Astrocyte of the spinal cord (primary cell): ENCODE results near the gene TMCO6.
"Not testable (repeated sequence)": the region's sequence is repeated elsewhere in the genome, so short reads cannot be mapped to it uniquely, and the experiment has no call there.

Source experiments
- DNase-seq: peaks from one replicate; pipeline ENCODE4 v3.0.0; 2011; ENCODE audit warnings: low read depth, low spot score
- H3K4me3 ChIP-seq: 2 replicates; pipeline ENCODE4 v1.5.1; 2011; ENCODE audit warnings: low read depth, mild to moderate bottlenecking, low read length, moderate library complexity
- in situ Hi-C: cut with HindIII; loops from 2 replicates; pipeline ENCODE4 v1.10.0; 2017; ENCODE audit warnings: low sequenced_read_pairs
- TF ChIP-seq, protein P1 (sequence below): IDR thresholded peaks from 2 replicates; pipeline ENCODE4 v1.5.1; 2012; ENCODE audit warnings: low read depth, mild to moderate bottlenecking, low read length, inconsistent platforms

TMCO6 gene

DNA sequence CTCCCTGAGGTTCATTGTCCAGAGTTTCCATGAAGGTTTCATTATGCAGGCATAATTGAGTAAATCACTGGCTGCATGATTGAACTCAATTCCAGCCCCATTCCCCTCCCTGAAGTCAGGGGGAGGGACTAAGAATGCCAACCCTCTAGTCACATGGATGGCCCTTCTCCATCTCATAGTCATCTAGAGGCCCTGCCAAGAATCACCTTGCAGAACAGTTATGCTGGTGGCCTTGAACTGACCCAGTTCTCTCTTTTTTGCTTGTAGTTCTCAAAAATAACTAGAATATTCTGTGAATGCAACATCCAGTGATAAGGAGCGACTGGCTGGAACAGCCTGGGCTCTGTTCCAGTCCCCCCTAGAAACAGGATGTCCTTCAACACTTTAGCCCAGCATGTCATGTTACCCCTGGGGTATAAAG is 42.9 kb upstream of the TMCO6 start:
- no peak overlapping the region for H3K4me3 ChIP-seq
- DNase-seq, result no peak
- in situ Hi-C loops, result no loop called here
- TF ChIP-seq, protein P1, sequence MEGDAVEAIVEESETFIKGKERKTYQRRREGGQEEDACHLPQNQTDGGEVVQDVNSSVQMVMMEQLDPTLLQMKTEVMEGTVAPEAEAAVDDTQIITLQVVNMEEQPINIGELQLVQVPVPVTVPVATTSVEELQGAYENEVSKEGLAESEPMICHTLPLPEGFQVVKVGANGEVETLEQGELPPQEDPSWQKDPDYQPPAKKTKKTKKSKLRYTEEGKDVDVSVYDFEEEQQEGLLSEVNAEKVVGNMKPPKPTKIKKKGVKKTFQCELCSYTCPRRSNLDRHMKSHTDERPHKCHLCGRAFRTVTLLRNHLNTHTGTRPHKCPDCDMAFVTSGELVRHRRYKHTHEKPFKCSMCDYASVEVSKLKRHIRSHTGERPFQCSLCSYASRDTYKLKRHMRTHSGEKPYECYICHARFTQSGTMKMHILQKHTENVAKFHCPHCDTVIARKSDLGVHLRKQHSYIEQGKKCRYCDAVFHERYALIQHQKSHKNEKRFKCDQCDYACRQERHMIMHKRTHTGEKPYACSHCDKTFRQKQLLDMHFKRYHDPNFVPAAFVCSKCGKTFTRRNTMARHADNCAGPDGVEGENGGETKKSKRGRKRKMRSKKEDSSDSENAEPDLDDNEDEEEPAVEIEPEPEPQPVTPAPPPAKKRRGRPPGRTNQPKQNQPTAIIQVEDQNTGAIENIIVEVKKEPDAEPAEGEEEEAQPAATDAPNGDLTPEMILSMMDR, result no peak

DNA sequence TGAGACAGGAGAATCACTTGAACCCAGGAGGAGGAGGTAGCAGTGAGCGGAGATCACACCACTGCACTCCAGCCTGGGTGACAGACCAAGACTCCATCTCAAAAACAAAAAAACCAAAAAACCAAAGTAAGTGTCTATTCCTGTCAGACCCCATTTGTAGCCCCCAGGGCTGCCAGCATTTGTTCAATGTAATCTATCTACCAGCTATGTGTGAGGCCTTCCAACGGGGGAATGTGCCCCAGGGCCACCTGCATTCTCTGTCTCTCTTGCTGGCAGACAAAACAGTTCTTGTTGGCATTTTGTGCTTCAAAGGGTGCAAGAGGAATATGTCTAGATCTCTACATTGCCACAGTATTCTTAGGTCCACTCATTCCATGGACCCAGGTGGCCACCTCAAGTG is 40.4 kb upstream of the TMCO6 start:
- TF ChIP-seq, protein P1, result no peak
- in situ Hi-C loops, result no loop called here
- H3K4me3 ChIP-seq, result no peak overlapping the region
- DNase-seq, result no peak

DNA sequence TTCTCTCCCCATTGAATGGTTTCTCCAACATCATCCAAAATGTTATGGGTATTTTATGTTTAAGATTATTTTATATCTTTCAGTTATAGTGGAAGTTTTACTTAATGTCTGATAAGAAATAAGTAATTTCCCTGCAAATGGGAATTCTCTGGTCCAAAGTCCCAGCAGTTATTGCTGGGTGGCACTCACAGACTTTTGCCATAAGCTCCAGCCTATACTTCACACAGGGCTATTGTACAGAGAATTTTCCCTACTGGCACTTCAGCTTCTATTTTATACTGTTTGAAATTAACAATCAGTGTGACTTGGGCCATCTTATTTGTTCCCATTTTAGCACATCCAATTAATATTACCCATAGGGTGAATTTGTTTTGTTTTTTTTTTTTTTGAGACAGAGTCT is 39.2 kb upstream of the TMCO6 start:
- in situ Hi-C loops, result no loop called here
- TF ChIP-seq, protein P1, result no peak
- no peak for DNase-seq
- H3K4me3 ChIP-seq, result no peak overlapping the region

DNA sequence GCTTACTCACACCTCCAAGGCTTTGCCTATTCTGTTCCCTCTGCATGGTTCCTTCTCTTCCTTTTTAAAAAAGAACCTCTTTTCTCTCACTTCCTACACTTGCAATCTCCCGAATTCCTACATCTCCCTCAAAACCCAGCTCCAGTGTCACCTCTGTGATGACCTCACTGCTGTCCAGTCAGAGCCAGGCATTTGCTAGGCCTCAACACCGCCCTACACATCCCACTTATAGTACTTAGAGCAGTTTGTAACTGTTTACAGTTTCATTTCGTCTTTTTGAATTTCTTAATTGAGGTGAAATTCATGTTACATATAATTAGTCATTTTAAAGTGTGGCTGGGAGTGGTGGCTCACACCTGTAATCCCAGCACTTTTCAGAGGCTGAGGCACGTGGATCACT is 37.1 kb upstream of the TMCO6 start:
- no peak for DNase-seq
- TF ChIP-seq, protein P1, result no peak
- in situ Hi-C loops, result no loop called here
- no peak overlapping the region for H3K4me3 ChIP-seq

DNA sequence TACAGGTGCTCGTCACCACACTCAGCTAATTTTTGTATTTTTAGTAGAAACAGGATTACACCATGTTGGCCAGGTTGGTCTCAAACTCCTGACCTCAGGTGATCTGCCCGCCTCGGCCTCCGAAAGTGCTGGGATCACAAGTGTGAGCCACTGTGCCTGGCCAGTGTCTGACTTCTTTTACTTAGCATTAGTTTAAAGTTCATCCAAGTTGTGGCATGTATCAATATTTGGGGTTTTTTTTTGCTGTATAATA is 35.9 kb upstream of the TMCO6 start:
- DNase-seq, H3K4me3 ChIP-seq, in situ Hi-C loops: not testable (repeated sequence)

DNA sequence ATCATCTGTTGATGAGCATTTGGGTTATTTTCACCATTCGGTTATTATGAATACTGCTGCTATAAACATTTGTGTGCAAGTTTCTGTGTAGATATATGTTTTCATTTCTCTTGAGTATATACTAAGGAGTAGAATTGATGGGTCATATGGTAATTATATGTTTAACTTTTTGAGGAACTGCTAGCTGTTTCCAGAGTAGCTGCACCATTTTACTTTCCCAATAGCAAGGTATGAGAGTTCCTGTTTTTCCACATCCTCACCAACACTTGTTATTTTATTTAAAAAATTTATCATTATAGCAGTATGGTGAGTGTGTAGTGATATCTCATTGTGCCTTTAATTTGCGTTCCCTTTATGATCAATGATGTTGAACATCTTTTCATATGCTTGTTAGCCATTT is 35.5 kb upstream of the TMCO6 start:
- H3K4me3 ChIP-seq, result no peak overlapping the region
- DNase-seq, result no peak
- TF ChIP-seq, protein P1, result no peak
- in situ Hi-C loops, result no loop called here

DNA sequence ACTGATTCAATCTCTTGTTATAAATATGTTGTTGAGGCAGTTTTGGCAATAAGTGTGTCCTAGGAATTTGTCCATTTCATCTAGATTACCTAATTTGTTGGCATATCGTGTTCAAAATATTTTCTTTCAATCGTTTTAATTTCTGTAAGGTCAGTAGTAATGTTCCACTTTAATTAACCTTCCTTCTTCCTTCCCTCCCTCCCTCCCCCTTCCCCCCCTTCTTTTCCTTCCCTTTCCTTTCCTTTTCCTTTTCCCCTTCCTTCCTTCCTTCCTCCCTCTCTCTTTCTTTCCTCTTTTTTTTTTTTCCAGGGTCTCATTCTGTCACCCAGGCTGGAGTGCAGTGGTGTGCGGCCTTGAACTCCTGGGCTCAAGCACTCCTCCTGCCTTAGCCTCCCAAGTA is 33.4 kb upstream of the TMCO6 start:
- TF ChIP-seq, protein P1, result no peak
- in situ Hi-C loops, result no loop called here

More for the DNA sequence above, 33.4 kb upstream of the TMCO6 start:
- no peak overlapping the region for H3K4me3 ChIP-seq
- no peak for DNase-seq
